ENCODE measurements around the gene CRIP1.
A peak's percentile ranks its signal among the peaks of the same experiment; 100 is the strongest.

CRIP1 gene, protein sequence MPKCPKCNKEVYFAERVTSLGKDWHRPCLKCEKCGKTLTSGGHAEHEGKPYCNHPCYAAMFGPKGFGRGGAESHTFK

DNA sequence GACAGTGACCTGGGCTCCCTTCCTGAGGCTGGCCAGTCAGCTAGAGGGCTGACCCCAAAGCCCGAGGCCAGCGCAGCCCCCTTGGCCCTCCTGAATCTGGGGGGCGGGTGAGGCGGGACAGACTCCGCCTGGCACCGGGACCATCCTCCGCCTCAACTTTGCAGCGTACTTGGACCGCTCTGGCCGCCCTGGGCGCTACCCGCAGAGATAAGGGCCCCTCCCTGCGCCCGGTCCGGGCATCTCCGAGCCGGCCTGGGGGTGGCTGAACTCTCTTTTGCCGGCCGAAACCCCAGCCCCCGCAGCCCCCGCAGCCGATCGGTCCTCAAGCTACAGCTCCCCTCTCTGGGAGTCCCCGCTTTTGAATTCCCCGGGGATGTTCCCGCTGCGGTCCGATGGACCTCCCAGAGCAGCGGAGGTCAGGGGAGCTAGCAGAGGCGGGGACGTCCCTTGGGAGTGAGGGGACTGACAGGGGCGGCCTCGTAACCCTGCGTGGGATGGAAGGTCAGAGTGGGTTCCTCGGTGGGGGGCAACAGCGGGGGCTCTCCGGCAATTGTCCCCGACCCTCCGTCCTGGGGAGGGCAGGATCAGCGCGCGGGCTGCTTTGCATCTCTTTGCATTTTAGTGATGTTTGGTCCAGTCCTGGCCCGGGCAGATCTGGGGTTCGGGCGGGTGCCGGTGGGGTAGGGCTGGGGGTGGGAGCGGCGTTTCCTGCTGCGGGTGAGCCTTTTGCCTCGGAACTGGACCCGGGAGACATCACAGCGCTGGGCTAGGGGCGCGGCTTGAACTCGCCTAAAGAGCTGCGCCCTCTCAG lies at the start of gene CRIP1:
TSS of gene CRIP1 (plus strand) at position 724 of the 811 bp plus-strand sequence. CDS start 374 bp downstream, outside the sequence.
- no peaks in the 10 kb centered on the region for H3K9me3 Mint-ChIP-seq
- H3K27me3 Mint-ChIP-seq, result peaks cover 6% of the 10 kb centered on the region
- H3K4me3 Mint-ChIP-seq, result peak within 1 kb of the TSS; percentile 83 to 93
- H3K27ac Mint-ChIP-seq, result peak within 1 kb of the TSS; percentile 76 to 82
- ATAC-seq (no peak), DNase-seq (no peak)
- H3K4me1 Mint-ChIP-seq, result peaks cover 78% of the 10 kb centered on the region

DNA sequence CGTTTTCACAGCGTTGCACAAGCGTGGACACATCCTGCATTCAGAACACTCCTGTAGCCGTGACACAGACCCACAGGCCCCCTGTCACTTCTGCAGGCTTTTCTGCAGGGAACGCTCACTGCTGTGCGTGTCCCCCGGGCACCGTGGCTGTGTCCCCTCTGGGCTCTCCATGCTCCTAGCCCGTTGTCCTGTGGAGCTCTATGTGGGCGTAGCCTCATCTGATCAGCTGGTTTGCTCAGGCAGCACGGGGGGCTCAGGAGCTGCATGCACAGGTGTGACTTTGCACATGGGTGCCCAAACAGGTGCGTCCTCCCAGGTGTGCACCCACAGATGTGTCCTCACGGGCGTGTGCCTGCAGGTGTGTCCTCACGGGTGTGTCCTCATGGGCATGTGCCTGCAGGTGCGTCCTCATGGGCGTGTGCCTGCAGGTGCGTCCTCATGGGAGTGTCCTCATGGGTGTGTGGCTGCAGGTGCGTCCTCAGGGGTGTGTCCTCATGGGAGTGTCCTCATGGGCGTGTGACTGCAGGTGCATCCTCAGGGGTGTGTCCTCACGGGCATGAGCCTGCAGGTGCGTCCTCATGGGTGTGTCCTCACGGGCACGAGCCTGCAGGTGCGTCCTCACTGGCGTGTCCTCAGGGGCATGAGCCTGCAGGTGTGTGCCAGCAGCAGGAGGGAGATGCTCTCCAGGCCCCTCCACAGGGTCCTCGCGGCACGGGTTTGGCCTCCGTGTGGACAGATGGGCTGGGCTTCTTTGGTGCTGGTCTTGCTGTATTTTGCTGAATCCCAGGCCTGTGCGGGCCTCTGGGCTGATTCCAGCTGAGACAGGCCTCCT lies 49.6 kb upstream of the CRIP1 start:
- H3K27ac Mint-ChIP-seq, result no peak overlapping the region
- ATAC-seq (no peak), DNase-seq (no peak)
- H3K9me3 Mint-ChIP-seq, result no peaks in the 10 kb centered on the region
- peaks cover 20% of the 10 kb centered on the region for H3K4me1 Mint-ChIP-seq
- H3K27me3 Mint-ChIP-seq, result no peaks in the 10 kb centered on the region
- H3K4me3 Mint-ChIP-seq, result no peak overlapping the region

DNA sequence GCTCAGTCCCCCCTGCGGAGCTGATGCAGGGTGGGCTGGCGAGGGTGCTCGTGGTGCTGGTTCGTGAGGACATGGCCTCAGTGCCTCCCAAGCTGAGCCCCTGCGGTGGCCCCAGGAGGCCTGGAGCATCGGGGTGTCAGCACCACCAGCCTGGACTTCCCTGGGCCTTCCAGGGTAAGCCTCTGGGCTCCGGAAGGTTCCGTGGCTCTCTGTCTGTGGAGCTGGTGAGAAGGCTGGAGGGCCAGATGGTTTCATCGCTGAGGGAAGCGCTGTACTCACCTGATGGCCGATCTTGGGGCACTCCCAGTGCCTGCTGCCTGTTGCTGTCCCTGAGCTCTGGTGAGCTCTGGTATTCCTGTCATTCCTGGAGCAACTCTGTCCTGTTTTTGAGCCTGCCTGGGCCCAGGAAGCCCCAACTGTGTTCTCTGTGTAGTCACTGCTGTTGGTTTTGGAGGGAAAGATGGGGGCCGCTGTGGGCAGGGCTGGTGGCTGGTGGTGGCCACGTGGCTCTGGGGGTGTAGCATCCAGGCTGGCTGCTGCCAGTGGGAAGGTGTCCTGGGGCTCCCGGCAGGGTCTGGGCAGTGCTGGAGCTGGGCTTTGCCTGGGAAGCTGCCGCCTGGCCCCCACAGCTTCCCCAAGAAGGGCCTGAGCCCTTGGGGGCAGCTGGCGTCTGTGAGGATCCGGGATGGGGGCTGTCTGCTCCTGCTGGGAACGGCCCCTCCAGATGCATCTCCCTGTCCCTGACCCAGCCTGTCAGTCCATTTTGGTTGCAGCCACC lies 48.8 kb upstream of the CRIP1 start:
- no peak for ATAC-seq
- no peak overlapping the region for H3K4me3 Mint-ChIP-seq
- peak overlapping the region in 1 of 2 donors; percentile 80 for H3K27ac Mint-ChIP-seq
- H3K9me3 Mint-ChIP-seq, result no peaks in the 10 kb centered on the region
- H3K4me1 Mint-ChIP-seq, result peaks cover 18% of the 10 kb centered on the region
- H3K27me3 Mint-ChIP-seq, result no peaks in the 10 kb centered on the region
- DNase-seq, result no peak

DNA sequence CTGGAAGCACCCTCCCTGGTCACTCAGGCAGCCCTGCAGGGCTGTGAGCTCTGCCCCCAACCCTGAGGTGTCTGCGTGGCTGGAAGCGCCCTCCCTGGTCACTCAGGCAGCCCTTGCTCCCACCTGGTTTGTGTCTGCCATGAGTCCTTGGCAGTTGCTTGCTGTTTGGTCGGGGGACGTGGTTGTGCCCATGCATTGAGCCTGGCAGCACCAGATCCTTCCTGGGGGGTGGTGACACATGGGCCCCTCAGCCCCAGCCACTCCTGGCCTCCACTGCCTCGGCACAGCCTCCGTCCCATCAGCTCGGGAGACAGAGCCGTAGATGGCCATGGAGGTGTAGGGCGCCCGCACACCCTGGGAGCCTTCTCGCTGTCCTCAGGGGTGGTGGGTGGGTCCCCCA lies 47.5 kb upstream of the CRIP1 start:
- DNase-seq (no peak), ATAC-seq (no peak)
- no peak overlapping the region for H3K27ac Mint-ChIP-seq
- no peak overlapping the region for H3K4me3 Mint-ChIP-seq
- no peaks in the 10 kb centered on the region for H3K27me3 Mint-ChIP-seq
- H3K4me1 Mint-ChIP-seq, result peaks cover 13% of the 10 kb centered on the region
- H3K9me3 Mint-ChIP-seq, result no peaks in the 10 kb centered on the region

DNA sequence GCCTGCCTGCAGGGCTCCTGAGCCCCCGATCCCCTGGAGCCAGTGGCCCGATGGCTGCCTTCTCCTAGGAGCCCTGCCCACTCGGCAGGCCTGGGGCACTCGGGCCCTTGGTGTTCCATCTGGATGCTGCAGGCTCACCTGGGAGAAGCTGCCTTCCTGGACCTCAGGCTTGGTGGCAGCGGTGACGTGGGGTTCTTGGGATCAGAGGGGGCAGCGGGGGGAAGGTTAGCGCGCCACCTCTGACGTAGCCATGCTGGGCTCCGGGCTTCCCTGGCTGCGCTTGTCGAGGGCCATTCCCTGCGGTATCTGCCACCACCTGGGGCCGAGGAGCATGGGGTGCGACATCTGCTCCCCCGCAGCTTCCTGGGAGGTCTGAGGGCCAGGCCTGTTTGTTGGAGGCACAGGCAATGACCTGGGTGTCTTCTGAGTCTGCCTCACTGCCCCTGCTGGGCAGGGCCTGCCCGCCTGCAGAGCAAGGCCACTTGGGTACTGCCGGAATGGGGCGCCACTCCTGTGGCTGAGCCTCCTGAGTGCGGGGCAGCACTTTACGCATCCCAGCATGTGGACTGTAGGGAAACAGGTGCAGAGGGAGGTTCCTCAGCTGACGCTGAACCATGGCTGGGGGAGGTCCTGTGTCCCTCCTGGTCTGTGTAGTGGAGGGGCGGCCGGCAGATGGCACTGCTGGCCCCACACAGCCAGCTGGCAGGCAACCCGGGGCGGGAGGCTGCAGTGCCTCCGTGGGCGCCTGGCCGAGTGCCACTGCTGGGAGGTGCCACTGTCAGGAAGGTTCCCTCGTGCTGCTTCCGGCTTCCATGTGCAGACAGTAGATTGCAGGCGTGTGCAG lies 46.8 kb upstream of the CRIP1 start:
- H3K9me3 Mint-ChIP-seq, result no peaks in the 10 kb centered on the region
- peaks cover 13% of the 10 kb centered on the region for H3K4me1 Mint-ChIP-seq
- no peak overlapping the region for H3K4me3 Mint-ChIP-seq
- no peaks in the 10 kb centered on the region for H3K27me3 Mint-ChIP-seq
- DNase-seq (no peak), ATAC-seq (no peak)
- no peak overlapping the region for H3K27ac Mint-ChIP-seq

DNA sequence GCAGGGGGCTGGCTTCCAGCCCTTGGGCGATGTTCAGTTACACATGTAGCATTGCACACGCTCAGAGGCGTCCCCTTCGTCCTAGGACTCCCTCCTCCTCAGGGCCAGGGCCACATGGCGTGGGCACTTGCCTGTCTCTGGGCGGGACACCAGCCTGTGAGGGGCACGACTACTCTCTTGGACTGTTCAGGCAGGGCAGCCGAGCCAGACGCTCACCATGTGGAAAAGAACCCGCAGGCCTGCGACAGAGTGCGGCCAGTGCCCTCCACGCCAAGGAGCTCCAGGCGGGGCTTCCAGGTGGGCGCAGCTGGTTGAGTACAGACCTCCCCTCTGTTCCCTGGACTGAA lies 46.2 kb upstream of the CRIP1 start:
- DNase-seq (no peak), ATAC-seq (no peak)
- no peak overlapping the region for H3K4me3 Mint-ChIP-seq
- no peaks in the 10 kb centered on the region for H3K27me3 Mint-ChIP-seq
- no peaks in the 10 kb centered on the region for H3K9me3 Mint-ChIP-seq
- no peak overlapping the region for H3K27ac Mint-ChIP-seq
- peaks cover 11% of the 10 kb centered on the region for H3K4me1 Mint-ChIP-seq

DNA sequence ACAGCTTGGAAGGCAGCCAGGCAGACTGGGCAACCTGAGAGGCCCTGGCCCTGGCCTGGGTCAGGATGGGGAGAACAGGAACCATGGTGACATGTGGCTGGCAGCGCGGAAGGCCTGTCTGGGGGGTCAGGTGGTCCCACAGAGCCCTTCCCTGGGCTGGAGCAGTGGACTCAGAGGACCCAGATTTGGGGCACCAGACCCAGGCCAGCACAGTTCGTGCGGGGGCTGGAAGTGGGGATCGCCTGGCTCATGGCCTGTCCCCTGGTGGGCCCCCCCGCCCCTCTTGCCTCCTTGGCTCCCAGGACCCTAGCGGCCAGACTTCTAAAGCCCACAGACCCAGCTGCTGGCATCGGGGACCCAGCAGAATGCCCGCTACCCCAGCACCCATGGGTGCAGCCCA lies 45.7 kb upstream of the CRIP1 start:
- Mint-ChIP-seq H3K27ac (peak overlapping the region in 1 of 2 donors; percentile 12), H3K4me3 (no peak overlapping the region), H3K27me3 (no peaks in the 10 kb centered on the region), H3K4me1 (peaks cover 7% of the 10 kb centered on the region), H3K9me3 (no peaks in the 10 kb centered on the region)
- DNase-seq, result no peak
- ATAC-seq, result no peak

DNA sequence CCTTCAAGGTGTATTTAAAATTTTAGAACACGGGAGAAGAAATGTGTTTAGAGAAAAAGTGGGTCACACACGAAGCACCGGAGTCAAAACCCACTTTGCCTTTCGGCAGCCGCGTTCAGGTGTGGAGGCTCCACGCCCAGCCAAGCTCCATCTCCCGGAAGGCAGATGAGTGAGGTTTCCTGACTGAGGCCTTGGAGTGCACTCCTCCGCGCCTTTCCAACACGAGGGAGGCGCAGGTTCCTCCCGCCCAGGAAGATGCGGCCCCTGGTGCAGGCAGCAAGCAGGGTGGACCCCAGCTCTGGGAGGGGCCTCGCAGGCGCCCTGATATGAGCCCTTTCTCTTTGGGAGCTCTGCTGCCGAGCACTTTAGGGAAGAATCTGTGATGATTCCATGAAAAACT lies 44.6 kb upstream of the CRIP1 start:
- Mint-ChIP-seq H3K27me3 (no peaks in the 10 kb centered on the region), H3K9me3 (no peaks in the 10 kb centered on the region), H3K27ac (peak overlapping the region in 1 of 2 donors; percentile 81), H3K4me3 (no peak overlapping the region), H3K4me1 (peaks cover 6% of the 10 kb centered on the region)
- ATAC-seq, result no peak
- DNase-seq, result no peak

DNA sequence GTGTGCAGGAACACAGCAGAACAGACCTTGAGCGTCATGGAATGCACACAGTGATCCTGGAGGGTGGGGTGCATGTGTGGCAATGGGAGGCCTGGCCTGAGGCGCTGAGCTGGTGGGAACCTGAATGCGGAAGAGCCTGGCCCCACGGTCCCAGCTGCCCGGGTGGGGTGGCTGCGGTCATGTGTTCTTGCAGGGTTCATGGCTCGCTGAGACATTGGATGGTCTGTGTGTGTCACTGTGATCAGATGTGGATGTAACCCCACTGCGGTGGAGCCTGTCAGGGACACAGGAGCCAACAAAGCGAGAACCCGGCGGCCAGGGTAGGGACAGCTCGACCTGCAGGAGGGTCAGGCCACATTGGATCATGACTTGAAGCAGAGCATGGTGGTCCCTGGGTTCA lies 43.9 kb upstream of the CRIP1 start:
- Mint-ChIP-seq H3K4me1 (peaks cover 10% of the 10 kb centered on the region), H3K27me3 (no peaks in the 10 kb centered on the region), H3K4me3 (no peak overlapping the region), H3K27ac (peak overlapping the region in 1 of 2 donors; percentile 87), H3K9me3 (no peaks in the 10 kb centered on the region)
- ATAC-seq (no peak), DNase-seq (no peak)

DNA sequence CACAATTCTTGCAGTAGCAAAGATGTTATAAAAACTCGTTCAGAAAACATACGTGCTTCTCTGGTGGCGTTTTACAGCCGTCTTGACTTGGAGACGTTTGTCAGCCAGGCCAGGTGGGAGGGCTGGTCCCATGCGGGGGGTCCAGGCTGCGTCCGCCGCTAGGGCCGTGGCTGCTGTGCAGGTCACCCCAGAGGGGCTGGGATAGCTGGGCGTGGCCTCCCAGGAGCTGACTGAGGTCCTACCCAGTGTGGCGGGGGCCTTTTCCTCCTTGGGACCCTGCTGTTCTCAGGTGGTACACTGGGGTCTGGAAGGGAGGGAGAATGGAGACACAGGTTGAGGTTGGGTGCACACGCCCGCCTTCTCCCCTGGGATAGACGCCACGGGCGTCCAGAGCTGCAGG lies 41.8 kb upstream of the CRIP1 start:
- Mint-ChIP-seq H3K27me3 (no peaks in the 10 kb centered on the region), H3K4me1 (peaks cover 14% of the 10 kb centered on the region), H3K4me3 (no peak overlapping the region), H3K27ac (no peak overlapping the region), H3K9me3 (no peaks in the 10 kb centered on the region)
- no peak for DNase-seq
- no peak for ATAC-seq

DNA sequence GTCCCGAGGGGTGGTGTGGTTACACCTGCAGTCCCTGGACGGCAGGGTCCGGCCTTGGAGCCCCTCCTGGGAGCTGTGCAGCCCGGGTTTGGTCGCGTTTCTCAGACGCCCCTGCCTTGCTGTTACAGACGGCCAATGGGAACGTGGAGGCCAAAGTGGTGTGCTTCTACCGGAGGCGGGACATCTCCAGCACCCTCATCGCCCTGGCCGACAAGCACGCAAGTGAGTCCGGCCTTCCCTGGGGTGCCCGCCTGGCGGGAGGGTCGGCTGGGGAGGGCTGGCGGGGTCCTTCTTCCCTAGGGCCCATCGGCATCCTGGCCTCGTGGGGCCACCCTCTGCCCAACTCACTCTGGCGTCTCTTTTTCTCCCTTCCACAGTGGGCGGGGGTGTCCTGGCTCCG lies 41.4 kb upstream of the CRIP1 start:
- Mint-ChIP-seq H3K9me3 (no peaks in the 10 kb centered on the region), H3K4me1 (peaks cover 14% of the 10 kb centered on the region), H3K4me3 (no peak overlapping the region), H3K27me3 (no peaks in the 10 kb centered on the region), H3K27ac (peak overlapping the region in 1 of 2 donors; percentile 78)
- ATAC-seq (no peak), DNase-seq (no peak)

DNA sequence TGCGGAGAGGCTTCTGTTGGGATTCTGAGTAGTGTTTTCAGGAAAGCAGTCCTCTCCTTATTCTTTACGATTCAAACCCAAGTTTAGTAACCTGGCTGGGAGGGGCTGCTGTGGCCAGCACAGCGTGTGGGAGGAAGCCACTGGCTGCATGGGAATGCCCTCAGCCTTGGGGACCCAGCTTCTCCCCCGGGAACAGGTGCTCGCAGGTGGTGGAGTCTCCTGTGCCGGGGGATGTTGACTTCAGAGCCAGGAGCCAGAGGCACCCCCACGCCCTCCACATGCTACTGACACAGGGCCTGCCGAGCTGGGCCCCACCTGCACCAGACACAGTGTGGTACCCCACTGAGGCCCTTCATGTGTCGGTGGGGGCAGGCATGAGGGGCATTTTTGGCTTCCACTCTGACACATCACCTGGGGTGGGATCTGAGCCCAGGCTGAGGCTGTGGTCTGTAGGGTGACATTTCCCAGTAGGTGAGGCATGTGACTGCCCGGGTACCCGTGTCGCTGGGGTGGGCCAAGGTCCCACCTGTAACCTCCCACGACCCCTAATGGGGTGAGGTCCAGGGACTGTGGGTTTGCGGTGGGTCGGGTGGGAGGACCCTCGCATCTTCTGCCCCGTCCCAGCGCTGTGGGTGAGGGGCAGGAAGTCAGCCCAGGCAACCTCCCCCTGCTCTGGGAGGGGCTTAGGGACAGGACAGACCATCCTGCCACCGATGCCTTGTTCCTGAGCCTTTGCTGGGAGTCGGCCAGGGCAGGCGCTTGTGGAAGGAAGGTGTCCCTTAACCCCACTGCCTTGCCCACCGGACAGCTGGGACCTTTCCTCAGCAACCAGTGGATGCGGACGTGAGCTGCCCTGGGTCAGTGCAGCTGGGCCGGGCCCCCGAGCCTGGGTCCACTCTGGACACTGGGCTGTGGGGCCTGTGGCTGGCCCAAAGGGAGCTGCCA lies 40.5 kb upstream of the CRIP1 start:
- Mint-ChIP-seq H3K27me3 (no peaks in the 10 kb centered on the region), H3K4me3 (no peak overlapping the region), H3K27ac (peak overlapping the region in 1 of 2 donors; percentile 42), H3K4me1 (peaks cover 14% of the 10 kb centered on the region), H3K9me3 (no peaks in the 10 kb centered on the region)
- DNase-seq, result no peak
- no peak for ATAC-seq

DNA sequence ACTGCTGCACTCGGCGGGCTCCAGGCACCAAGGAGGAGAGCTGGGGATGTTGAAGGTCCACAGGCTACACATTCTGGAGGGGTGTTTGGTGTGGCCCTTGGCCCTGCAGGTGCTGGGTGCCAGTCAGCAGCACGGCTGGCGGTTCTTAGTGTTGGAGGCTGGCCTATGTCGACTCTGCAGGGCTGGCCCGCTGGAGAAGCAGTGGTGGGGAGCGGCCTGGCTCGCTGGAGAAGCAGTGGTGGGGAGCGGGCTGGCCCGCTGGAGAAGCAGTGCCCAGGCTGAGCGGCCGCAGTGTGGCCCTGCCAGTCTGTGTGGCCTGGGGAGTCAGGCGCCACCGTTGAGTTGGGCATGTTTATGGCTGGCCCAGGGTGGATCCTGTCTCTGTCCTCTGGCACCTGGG lies 39.7 kb upstream of the CRIP1 start:
- Mint-ChIP-seq H3K9me3 (no peaks in the 10 kb centered on the region), H3K27ac (peak overlapping the region in 1 of 2 donors; percentile 63), H3K4me3 (no peak overlapping the region), H3K4me1 (peaks cover 14% of the 10 kb centered on the region), H3K27me3 (no peaks in the 10 kb centered on the region)
- ATAC-seq, result no peak
- DNase-seq, result no peak

Measured in stimulated activated naive CD8-positive, alpha-beta T cell treated with anti-CD3 and anti-CD28 coated beads, Interleukin-15, amount 100 ng/mL, for 72 hours (primary cell).